H7 (cell line): Measurements from ENCODE around the gene DNAH12. TPM values are rescaled to one million over a fixed set of nuclear protein-coding genes. Genes with fewer than 3 reads are reported as not detected.

Source experiments
- DNase-seq: peaks from one replicate; pipeline ENCODE4 v3.0.0; 2012
- H3K27me3 ChIP-seq: 2 replicates; pipeline ENCODE4 v1.6.0; 2011; ENCODE audit warnings: mild to moderate bottlenecking, low read length; ENCODE audit not compliant: control insufficient read depth, insufficient read depth
- H3K36me3 ChIP-seq: replicated peaks from 2 replicates; pipeline ENCODE4 v1.5.1; 2011; ENCODE audit warnings: low read length; ENCODE audit not compliant: control insufficient read depth, insufficient read depth
- H3K4me3 ChIP-seq: 2 replicates; pipeline ENCODE4 v1.5.1; 2011; ENCODE audit warnings: low read depth, mild to moderate bottlenecking, control low read depth, low read length, moderate library complexity; ENCODE audit not compliant: insufficient read depth
- total RNA-seq: library from RNA; depleted of rRNA; stranded (reverse); fragments of >200 nt; shearing (Covaris generic); gene quantifications from 2 replicates; pipeline ENCODE4 v1.2.3, GENCODE V29; 2014

DNAH12 gene
- total RNA-seq, 1 experiment from 2014 or later, result not detected

GRCh38 chr3:57288403-57288802 lies 255.7 kb downstream of the DNAH12 start:
- no peaks in the 10 kb centered on the region for H3K36me3 ChIP-seq
- H3K27me3 ChIP-seq, result no peaks in the 10 kb centered on the region
- no peak overlapping the region for H3K4me3 ChIP-seq
- DNase-seq, result no peak

- DNase-seq, result no peak
- Histone ChIP-seq H3K36me3 (no peaks in the 10 kb centered on the region), H3K27me3 (no peaks in the 10 kb centered on the region), H3K4me3 (no peak overlapping the region)
Observed at GRCh38 chr3:57287205-57287604, 256.9 kb downstream of the DNAH12 start.

DNA sequence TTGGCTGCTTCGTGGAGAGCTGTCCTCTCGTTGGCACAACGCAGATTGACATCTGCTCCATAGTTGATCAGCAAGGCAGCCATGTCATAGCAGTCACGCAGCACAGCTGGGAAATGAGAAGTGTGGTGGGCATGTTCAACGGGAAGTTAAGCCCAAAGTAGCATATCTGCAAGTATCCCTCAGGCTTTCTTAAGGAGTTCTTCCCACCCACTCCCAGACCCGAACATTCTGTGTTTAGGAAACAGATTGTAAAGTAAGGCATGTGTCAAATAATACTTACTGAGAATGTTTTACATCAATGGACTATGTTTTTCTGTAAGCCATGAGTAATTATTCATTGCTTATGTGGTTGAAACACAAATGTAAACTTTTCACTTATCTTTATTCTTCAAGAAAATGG lies 260.8 kb downstream of the DNAH12 start:
- Histone ChIP-seq H3K36me3 (no peaks in the 10 kb centered on the region), H3K4me3 (no peak overlapping the region), H3K27me3 (no peaks in the 10 kb centered on the region)
- DNase-seq, result no peak

DNA sequence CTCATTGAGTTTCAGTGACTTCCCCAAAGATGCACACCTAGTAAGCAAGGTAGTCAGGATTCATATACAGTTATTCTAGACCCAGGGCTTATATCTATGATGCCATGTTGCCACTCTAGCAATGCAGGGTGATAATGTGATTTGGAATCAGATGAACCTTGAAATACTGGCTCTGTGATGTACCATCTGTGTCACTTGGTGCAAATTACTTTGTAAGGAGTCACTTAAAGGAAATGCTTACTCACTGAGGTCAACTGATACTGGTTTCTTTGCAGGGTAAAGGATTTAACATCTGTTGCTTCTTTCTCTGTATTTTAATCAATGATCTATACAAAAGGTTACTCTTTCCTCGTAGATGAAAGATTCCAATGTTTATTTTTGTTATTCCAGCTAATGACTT lies 262.4 kb downstream of the DNAH12 start:
- H3K27me3 ChIP-seq, result no peaks in the 10 kb centered on the region
- no peak overlapping the region for H3K4me3 ChIP-seq
- no peak for DNase-seq
- H3K36me3 ChIP-seq, result no peaks in the 10 kb centered on the region

DNA sequence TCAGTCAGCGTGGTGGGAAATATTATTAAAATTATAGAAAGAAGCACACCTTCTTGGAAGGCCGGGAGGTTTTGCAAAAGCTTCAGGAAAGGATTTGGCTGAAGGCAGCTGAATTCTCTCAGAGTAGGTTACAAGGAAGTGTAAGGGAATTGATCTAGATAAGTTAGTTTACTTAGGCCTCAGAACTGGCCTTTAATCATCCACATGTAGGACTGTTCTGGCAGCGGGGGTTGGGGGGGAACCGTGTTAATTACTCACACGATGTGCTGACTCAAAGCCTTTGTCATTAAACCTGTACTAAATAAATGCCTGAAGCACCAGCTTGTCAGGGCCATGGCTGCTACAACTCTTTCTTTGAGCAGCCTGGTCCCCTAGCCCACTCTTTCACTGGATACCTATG lies 264.5 kb downstream of the DNAH12 start:
- no peaks in the 10 kb centered on the region for H3K27me3 ChIP-seq
- H3K36me3 ChIP-seq, result no peaks in the 10 kb centered on the region

GRCh38 chr3:57278237-57278636 lies 265.9 kb downstream of the DNAH12 start:
- no peak for DNase-seq
- Histone ChIP-seq H3K27me3 (no peaks in the 10 kb centered on the region), H3K4me3 (no peak overlapping the region), H3K36me3 (no peaks in the 10 kb centered on the region)

More for the DNA sequence above, 264.5 kb downstream of the DNAH12 start:
- H3K4me3 ChIP-seq, result no peak overlapping the region
- no peak for DNase-seq

DNA sequence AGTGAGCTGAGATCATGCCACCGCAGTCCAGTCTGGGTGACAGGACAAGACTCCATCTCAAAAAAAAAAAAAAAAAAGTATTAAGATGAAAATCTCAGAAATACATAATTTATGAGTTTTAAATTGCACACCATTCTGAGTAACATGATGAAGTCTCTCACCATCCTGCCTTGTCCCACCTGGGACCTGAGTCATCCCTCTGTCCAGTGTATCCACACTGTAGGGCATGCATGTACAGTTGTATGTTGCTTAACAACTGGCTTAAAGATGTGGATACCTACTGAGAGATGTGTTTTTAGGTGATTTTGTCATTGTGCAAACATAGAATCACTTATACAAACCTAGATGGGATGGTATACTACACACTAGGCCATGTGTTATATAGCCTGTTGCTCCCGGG lies 268.8 kb downstream of the DNAH12 start:
- DNase-seq, result no peak
- Histone ChIP-seq H3K4me3 (no peak overlapping the region), H3K27me3 (no peaks in the 10 kb centered on the region), H3K36me3 (no peaks in the 10 kb centered on the region)

- DNase-seq, result no peak
- no peaks in the 10 kb centered on the region for H3K27me3 ChIP-seq
- no peak overlapping the region for H3K4me3 ChIP-seq
- H3K36me3 ChIP-seq, result no peaks in the 10 kb centered on the region
Observed at GRCh38 chr3:57274845-57275244, 269.3 kb downstream of the DNAH12 start.

- no peak overlapping the region for H3K4me3 ChIP-seq
- no peak for DNase-seq
- no peaks in the 10 kb centered on the region for H3K27me3 ChIP-seq
- H3K36me3 ChIP-seq, result peaks cover 1% of the 10 kb centered on the region; the same call in 1 of the 2 replicates
Observed at GRCh38 chr3:57268416-57268815, 275.7 kb downstream of the DNAH12 start.

DNA sequence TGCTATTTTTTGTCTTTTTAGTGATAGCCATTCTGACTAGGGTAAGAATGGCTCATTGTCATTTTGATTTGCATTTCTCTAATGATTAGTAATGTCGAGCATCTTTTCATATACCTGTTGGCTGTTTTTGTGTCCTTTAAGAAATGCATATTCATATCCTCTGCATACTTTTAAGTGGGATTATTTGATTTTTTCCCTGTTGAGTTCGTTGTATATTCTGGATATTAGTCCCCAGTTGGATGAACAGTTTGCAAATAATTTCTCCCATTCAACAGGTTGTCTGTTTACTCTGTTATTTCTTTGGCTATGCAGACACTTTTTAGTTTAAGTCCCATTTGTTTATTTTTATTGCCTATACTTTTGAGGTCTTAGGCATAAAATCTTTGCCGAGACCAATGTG lies 282.2 kb downstream of the DNAH12 start:
- H3K4me3 ChIP-seq, result no peak overlapping the region
- no peaks in the 10 kb centered on the region for H3K27me3 ChIP-seq
- DNase-seq, result no peak
- peaks cover 2% of the 10 kb centered on the region for H3K36me3 ChIP-seq

GRCh38 chr3:57261119-57261518 lies 283.0 kb downstream of the DNAH12 start:
- no peaks in the 10 kb centered on the region for H3K27me3 ChIP-seq
- H3K36me3 ChIP-seq, result peaks cover 2% of the 10 kb centered on the region
- H3K4me3 ChIP-seq, result no peak overlapping the region
- DNase-seq, result no peak

GRCh38 chr3:57257678-57258077 lies 286.5 kb downstream of the DNAH12 start:
- no peak for DNase-seq
- Histone ChIP-seq H3K4me3 (no peak overlapping the region), H3K27me3 (no peaks in the 10 kb centered on the region), H3K36me3 (peaks cover 2% of the 10 kb centered on the region)

DNA sequence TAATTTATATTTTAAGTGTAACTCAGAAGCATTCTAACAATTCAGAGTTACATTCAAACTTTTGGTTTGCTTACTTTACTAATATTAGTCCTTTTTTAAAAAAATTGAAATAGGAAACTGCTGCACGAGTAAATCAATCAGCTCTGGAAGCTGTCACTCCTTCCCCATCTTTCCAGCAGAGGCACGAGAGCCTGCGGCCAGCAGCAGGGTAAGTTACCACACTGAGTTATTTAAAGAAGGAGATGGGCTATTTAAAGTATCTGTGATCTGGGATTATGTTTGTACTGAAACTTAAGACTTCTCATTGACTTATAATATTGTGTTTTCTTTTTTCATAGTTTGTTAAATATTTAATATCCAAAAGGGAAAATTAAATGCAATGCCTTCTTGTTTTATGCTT lies 287.3 kb downstream of the DNAH12 start:
- no peak for DNase-seq
- Histone ChIP-seq H3K4me3 (no peak overlapping the region), H3K36me3 (peaks cover 2% of the 10 kb centered on the region), H3K27me3 (no peaks in the 10 kb centered on the region)

DNA sequence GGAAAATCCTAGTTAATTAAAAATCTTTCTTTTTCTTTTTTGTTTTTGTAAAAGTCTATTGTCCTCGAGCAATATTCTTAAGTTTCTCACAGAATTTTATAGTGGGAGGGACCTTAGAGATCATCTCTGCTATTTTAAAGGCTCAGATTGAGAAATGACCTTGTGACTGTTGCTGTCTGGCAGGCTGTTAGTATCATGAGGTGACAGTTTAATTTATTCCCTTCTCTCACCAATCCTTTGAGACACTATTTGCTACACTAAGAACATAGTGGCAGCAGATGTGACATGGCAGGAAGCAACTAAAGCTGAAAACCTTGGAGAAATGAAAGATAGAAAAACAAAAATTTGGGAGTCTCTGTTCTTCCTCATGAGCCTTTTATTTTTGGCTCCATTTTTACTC lies 291.7 kb downstream of the DNAH12 start:
- H3K36me3 ChIP-seq, result no peaks in the 10 kb centered on the region; the same call in 1 of the 2 replicates

DNA sequence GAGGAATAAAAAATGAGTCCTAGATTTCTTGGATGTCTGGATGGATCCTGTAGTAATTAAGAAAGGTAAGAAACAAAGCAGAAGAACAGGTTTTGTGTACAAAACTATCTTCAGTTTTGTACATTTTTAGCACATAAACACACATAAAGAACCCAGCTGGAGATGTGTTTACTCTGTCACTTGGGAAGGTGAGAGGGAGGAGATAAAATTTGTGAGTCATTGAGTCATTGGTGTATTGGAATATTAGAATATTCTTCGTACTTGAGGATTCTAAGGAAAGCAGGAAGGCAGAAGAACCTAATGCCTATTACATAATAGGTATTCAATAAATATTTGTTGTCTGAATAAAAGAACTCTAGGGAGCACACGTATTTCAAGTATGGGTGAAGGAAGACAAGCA lies 299.2 kb downstream of the DNAH12 start:
- DNase-seq, result no peak
- Histone ChIP-seq H3K27me3 (no peaks in the 10 kb centered on the region), H3K36me3 (peaks cover 6% of the 10 kb centered on the region), H3K4me3 (no peak overlapping the region)

More for the DNA sequence above, 291.7 kb downstream of the DNAH12 start:
- Histone ChIP-seq H3K4me3 (no peak overlapping the region), H3K27me3 (no peaks in the 10 kb centered on the region)
- DNase-seq, result no peak
